PC-3 (cell line): ENCODE data around the gene CORO1C. TPM values are rescaled to one million over a fixed set of nuclear protein-coding genes. Genes with fewer than 3 reads are reported as not detected.

ENCODE experiments used
- ATAC-seq: fragments of 200-7000 bp; cut with Tn5 transposase; 2 replicates; pipeline ENCODE4 v1.9.1; 2020; ENCODE audit warnings: mild to moderate bottlenecking, moderate library complexity
- BruUV-seq: library from RNA; stranded (reverse); fragments of 400-500 nt; replicated peaks from 2 replicates; lab custom pipeline; 2021; lab: Mats Ljungman, UMichigan
- CTCF ChIA-PET: fragments of 300-600 bp; sonication (Branson Sonifier 250); formaldehyde crosslinking; loops from one replicate; lab custom pipeline; 2022; ENCODE audit warnings: antibody characterized with exemption; lab: Charles Lee
- POLR2A ChIA-PET: fragments of 300-600 bp; sonication (Branson Sonifier 250); formaldehyde crosslinking; loops from one replicate; lab custom pipeline; 2022; ENCODE audit warnings: antibody characterized with exemption; ENCODE audit not compliant: unreplicated experiment; lab: Charles Lee
- DNase-seq: peaks from one replicate; pipeline ENCODE4 v3.0.0-alpha.2; 2015
- H2AFZ ChIP-seq: fragments of 300-600 bp; sonication (generic); 2 replicates; pipeline ENCODE4 v1.6.0; 2016; ENCODE audit warnings: antibody characterized with exemption, low read length
- H3F3A ChIP-seq: fragments of 300-600 bp; sonication (generic); one replicate; pipeline ENCODE4 v1.6.0; 2017; ENCODE audit warnings: antibody characterized with exemption, low read length, control low read depth, mild to moderate bottlenecking; ENCODE audit not compliant: unreplicated experiment
- H3K27ac ChIP-seq: fragments of 300-600 bp; sonication (generic); 2 replicates; pipeline ENCODE4 v1.5.1; 2016; ENCODE audit warnings: mild to moderate bottlenecking, low read length
- H3K27me3 ChIP-seq: fragments of 300-600 bp; sonication (generic); 2 replicates; pipeline ENCODE4 v1.6.1; 2016; ENCODE audit warnings: low read length, mixed read lengths
- H3K36me3 ChIP-seq: fragments of 300-600 bp; sonication (generic); 2 replicates; pipeline ENCODE4 v1.6.1; 2016; ENCODE audit warnings: low read depth, mixed run types, low read length, mixed read lengths
- H3K4me1 ChIP-seq: fragments of 300-600 bp; sonication (generic); 2 replicates; pipeline ENCODE4 v1.5.1; 2016; ENCODE audit warnings: low read length; ENCODE audit not compliant: insufficient read depth
- H3K4me2 ChIP-seq: fragments of 300-600 bp; sonication (generic); 2 replicates; pipeline ENCODE4 v1.6.0; 2016; ENCODE audit warnings: low read length
- H3K4me3 ChIP-seq: fragments of 300-600 bp; sonication (generic); 2 replicates; pipeline ENCODE4 v1.5.1; 2016; ENCODE audit warnings: mild to moderate bottlenecking, low read length, mixed read lengths
- H3K79me2 ChIP-seq: fragments of 300-600 bp; sonication (generic); 2 replicates; pipeline ENCODE4 v1.6.1; 2017; ENCODE audit warnings: low read length, mixed read lengths
- H3K9ac ChIP-seq: fragments of 300-600 bp; sonication (generic); 2 replicates; pipeline ENCODE4 v1.6.0; 2016; ENCODE audit warnings: mild to moderate bottlenecking, low read length
- H3K9me2 ChIP-seq: fragments of 300-600 bp; sonication (generic); replicated peaks from 2 replicates; pipeline ENCODE4 v1.6.1; 2016; ENCODE audit warnings: mixed run types, low read length, mixed read lengths
- H3K9me3 ChIP-seq: fragments of 300-600 bp; sonication (generic); 2 replicates; pipeline ENCODE4 v1.6.1; 2016; ENCODE audit warnings: low read length, mixed read lengths
- H4K20me1 ChIP-seq: fragments of 300-600 bp; sonication (generic); 2 replicates; pipeline ENCODE4 v1.6.1; 2016; ENCODE audit warnings: low read length, mixed read lengths
- EZH2 ChIP-seq: fragments of 300-600 bp; sonication (generic); IDR thresholded peaks from one replicate; pipeline ENCODE4 v1.6.1; 2017; ENCODE audit warnings: antibody characterized with exemption, mild to moderate bottlenecking, low read length; ENCODE audit not compliant: unreplicated experiment
- EZH2phosphoT487 ChIP-seq: fragments of 300-600 bp; sonication (generic); IDR thresholded peaks from 2 replicates; pipeline ENCODE4 v1.6.1; 2018; ENCODE audit warnings: mild to moderate bottlenecking, antibody characterized with exemption, low read length, borderline replicate concordance
- intact Hi-C: fragments of 100-400 bp; cut with micrococcal nuclease; formaldehyde crosslinking; loops from 2 replicates; pipeline ENCODE4 v1.9.0; 2023
- total RNA-seq: library from RNA; depleted of rRNA; stranded (reverse); fragments of >200 nt; gene quantifications from 2 replicates; pipeline ENCODE4 v1.2.3, GENCODE V29; 2014
- TF ChIP-seq, protein P1 (sequence below): fragments of 300-600 bp; sonication (generic); conservative IDR thresholded peaks from 2 replicates; pipeline ENCODE4 v1.5.1; 2017; ENCODE audit warnings: antibody characterized with exemption, low read depth, mild to moderate bottlenecking, low read length

CORO1C gene
- total RNA-seq, 1 experiment from 2014 or later = 179 TPM

GRCh38 chr12:108727161-108727560 lies 4.2 kb downstream of the CORO1C start:
- DNase-seq = no peak
- Histone ChIP-seq H3K9me3 (no peaks in the 10 kb centered on the region), H3K27me3 (no peaks in the 10 kb centered on the region), H3K4me2 (peak overlapping the region; percentile 87; the same call in 1 of the 2 replicates), H3K4me3 (no peak overlapping the region), H3K9me2 (no peaks in the 10 kb centered on the region), H3K4me1 (peaks cover 67% of the 10 kb centered on the region), H3K79me2 (peaks cover 91% of the 10 kb centered on the region), H3K9ac (no peak overlapping the region), H3F3A (peaks cover 35% of the 10 kb centered on the region), H3K27ac (no peak overlapping the region), H4K20me1 (peaks cover 68% of the 10 kb centered on the region), H3K36me3 (peaks cover 9% of the 10 kb centered on the region; the same call in 1 of the 2 replicates), H2AFZ (no peak overlapping the region)
- ChIA-PET POLR2A (no interaction called here), CTCF (no interaction called here)
- BruUV-seq = no TSS peak
- intact Hi-C loops = no loop called here
- no peak for ATAC-seq
- TF ChIP-seq EZH2phosphoT487 = no peak
- TF ChIP-seq EZH2 = no peak
- TF ChIP-seq, protein P1, sequence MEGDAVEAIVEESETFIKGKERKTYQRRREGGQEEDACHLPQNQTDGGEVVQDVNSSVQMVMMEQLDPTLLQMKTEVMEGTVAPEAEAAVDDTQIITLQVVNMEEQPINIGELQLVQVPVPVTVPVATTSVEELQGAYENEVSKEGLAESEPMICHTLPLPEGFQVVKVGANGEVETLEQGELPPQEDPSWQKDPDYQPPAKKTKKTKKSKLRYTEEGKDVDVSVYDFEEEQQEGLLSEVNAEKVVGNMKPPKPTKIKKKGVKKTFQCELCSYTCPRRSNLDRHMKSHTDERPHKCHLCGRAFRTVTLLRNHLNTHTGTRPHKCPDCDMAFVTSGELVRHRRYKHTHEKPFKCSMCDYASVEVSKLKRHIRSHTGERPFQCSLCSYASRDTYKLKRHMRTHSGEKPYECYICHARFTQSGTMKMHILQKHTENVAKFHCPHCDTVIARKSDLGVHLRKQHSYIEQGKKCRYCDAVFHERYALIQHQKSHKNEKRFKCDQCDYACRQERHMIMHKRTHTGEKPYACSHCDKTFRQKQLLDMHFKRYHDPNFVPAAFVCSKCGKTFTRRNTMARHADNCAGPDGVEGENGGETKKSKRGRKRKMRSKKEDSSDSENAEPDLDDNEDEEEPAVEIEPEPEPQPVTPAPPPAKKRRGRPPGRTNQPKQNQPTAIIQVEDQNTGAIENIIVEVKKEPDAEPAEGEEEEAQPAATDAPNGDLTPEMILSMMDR = no peak

DNA sequence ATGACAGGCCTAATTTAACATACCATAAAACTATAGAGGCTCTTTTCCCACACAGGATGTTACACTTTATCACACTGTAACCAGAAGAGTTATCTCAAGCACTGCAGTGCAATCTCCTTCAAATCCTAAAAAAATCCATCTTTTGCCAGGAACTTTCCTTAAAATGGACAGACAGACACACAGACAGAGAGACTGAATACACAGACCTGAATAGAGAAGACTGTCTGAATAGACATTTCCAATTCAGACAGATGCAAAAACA lies 6.5 kb downstream of the CORO1C start:
- CTCF ChIA-PET = interaction anchor here (0.6 kb wide), 1 partner anchor 60 kb away, joined by 3 read pairs; no protein-coding TSS in a partner anchor
- peak overlapping the region; percentile 92 for H3K27ac ChIP-seq
- TSS peak; percentile 33 for BruUV-seq
- DNase-seq (no peak), ATAC-seq (no peak)
- intact Hi-C loops = no loop called here
- no peaks in the 10 kb centered on the region for H3K9me2 ChIP-seq
- H3K4me2 ChIP-seq = peak overlapping the region; percentile 71
- no peaks in the 10 kb centered on the region for H3K9me3 ChIP-seq
- peaks cover 78% of the 10 kb centered on the region for H4K20me1 ChIP-seq
- no peak overlapping the region for H2AFZ ChIP-seq
- H3K27me3 ChIP-seq = no peaks in the 10 kb centered on the region
- H3K9ac ChIP-seq = no peak overlapping the region
- POLR2A ChIA-PET = no interaction called here
- peaks cover 100% of the 10 kb centered on the region for H3K79me2 ChIP-seq
- H3K36me3 ChIP-seq = peaks cover 9% of the 10 kb centered on the region; the same call in 1 of the 2 replicates
- TF ChIP-seq, protein P1 = no peak
- TF ChIP-seq EZH2 (no peak), EZH2phosphoT487 (no peak)
- H3K4me3 ChIP-seq = no peak overlapping the region
- H3K4me1 ChIP-seq = peaks cover 82% of the 10 kb centered on the region
- peaks cover 37% of the 10 kb centered on the region for H3F3A ChIP-seq

DNA sequence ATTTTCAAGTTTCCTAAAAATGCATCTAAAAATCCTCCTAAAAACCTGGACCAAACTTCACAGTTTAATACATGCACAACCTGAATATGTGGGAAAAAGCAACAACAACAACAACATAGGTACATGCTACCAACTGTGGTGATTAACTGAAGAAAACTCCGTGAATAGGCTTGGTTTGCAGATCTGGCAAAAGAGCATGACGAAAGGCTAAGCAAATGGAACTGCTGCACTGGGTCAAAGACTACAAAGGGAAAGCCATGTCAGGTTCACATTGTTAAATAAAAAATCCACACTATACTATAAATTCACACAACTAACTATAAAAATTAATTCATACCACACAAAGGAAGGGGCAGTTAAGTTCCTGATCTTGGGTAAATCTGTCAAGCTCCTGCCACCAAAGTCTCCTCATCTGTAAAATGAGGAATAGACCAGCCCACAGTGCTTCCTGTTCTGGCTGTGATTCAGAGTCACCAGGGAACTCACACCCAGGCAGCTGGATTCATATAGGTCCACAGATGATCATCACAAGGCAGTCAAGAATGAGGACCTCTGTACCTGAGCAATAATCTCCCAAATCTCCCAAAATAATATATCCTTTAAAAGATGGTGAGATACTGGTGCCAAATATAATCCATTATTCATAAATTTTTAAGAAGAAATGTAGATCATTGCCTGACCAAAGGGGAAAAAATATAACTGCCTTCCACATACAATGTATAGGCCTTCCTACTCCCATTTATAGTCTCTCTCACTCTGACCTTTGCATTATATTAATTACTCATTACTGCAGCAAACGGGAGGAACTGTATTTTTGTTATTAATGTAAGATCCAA lies 7.0 kb downstream of the CORO1C start:
- H3F3A ChIP-seq = peaks cover 31% of the 10 kb centered on the region
- no peak overlapping the region for H2AFZ ChIP-seq
- TF ChIP-seq EZH2phosphoT487 = no peak
- no peak for TF ChIP-seq EZH2
- TF ChIP-seq, protein P1 = no peak
- intact Hi-C loops = no loop called here
- H3K27me3 ChIP-seq = no peaks in the 10 kb centered on the region
- ChIA-PET CTCF (interaction anchor here (0.6 kb wide), 1 partner anchor 59 kb away, joined by 3 read pairs; no protein-coding TSS in a partner anchor), POLR2A (no interaction called here)
- H3K4me1 ChIP-seq = peaks cover 79% of the 10 kb centered on the region
- H3K27ac ChIP-seq = peak overlapping the region; percentile 92
- peak overlapping the region; percentile 45; the same call in 1 of the 2 replicates for H3K4me3 ChIP-seq
- peak; percentile 40 for ATAC-seq
- H4K20me1 ChIP-seq = peaks cover 77% of the 10 kb centered on the region
- H3K79me2 ChIP-seq = peaks cover 100% of the 10 kb centered on the region
- no peaks in the 10 kb centered on the region for H3K9me3 ChIP-seq
- peak overlapping the region; percentile 51 for H3K9ac ChIP-seq
- H3K4me2 ChIP-seq = peak overlapping the region; percentile 71
- BruUV-seq = no TSS peak
- peak; percentile 72 for DNase-seq
- peaks cover 9% of the 10 kb centered on the region; the same call in 1 of the 2 replicates for H3K36me3 ChIP-seq
- no peaks in the 10 kb centered on the region for H3K9me2 ChIP-seq
